HG03469 (cell line): ENCODE measurements around the gene HDHD3.
"Not testable (repeated sequence)": the region's sequence is repeated elsewhere in the genome, so short reads cannot be mapped to it uniquely, and the experiment has no call there.

Experiments used
- ATAC-seq: cut with Tn5 transposase; IDR thresholded peaks from one replicate; pipeline ENCODE4 v1.9.1; 2021; ENCODE audit warnings: mild to moderate bottlenecking, moderate library complexity, moderate number of reproducible peaks; ENCODE audit not compliant: unreplicated experiment

Gene HDHD3

DNA sequence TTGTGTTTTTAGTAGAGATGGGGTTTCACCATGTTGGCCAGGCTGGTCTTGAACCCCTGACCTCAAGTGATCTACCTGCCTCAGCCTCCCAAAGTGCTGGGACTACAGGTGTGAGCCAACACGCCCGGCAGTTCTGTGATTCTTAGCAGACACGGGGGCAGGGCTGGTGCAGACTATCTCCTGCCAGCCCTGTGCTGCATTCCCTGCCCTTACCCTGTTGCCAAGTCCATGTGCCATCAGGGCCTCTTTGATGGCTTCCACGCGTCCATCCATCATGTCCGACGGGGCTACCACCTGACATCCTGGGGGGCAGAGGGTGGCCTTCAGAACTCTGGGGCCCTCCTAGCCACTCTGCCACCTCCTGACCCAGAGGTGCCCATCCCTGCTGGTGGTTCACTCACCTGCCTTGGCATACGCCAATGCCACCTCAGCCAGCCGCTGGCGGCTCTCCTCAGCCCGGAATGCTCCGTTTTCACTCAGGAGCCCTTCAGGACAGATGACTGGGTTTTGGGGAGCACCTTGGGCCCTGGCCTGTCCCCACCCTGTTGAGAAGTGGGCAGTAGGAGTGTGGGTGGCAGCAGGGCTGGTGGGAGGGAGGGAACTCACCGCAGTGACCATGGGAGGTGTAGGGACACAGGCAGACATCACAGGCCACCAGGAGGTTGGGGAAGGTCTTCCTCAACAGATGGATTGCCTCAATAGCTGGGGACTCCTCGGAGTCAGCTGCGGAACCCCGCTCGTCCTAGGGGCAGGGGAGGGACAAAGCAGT is 13.6 kb upstream of the HDHD3 start:
- no peak for ATAC-seq

DNA sequence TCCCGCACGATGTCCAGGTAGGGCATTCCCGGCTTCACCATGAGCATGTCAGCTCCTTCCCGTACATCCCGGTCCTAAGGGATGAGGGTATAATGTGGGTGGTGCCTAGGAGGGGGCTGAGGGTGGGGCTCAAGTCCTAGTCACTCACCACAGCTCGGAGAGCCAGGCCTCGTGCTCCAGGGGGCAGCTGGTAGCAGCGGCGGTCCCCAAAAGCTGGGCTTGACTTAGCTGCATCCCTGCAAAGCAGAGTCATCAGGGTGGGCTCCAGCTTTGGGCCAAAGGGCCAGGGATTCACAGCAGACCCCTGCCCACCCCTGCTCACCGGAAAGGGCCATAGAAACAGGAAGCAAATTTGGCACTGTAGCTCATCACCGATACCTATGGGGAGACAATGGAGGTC is 12.7 kb upstream of the HDHD3 start:
- no peak for ATAC-seq

GRCh38 chr9:113388833-113389232 is 12.0 kb upstream of the HDHD3 start:
- ATAC-seq: no peak

GRCh38 chr9:113387560-113388230 is 10.9 kb upstream of the HDHD3 start:
- ATAC-seq: no peak

DNA sequence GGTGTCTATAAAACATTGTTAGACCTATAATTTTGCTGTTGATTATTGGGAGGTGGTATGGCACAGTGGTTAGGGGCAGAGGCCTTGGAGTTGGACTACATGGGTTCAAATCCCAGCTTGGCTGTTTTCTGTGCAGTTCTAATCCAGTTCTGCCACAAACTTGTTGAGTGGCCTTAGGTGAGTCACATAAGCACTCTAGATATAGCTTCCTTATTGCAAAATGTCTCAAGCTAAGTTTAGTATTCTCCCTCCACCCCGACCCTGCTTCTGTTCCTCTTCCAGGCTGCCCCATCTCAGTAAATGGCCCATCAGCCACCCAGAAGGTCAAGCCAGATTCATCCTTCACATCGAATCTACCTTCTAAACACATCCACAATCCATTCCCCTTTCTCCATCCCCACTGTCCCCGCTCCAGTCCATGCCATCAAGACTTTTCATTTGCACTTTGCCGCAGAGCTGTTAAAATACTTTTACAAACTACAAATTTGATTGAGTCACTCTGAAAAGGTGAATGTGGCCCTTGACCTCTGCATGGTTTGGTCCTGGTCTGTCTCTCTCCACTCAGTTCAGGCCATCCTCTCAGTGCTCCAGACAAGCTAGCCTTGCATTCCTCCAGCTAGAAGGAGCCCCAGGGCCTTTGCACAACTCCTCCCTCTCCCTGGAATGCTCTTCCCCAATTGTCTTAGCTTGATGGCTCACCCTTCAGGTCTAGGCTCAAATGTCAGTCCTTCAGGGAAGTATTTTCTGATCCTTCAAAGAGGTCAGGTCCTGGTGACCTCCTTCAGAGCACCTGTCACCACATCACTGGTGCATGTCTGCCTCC is 10.0 kb upstream of the HDHD3 start:
- no peak for ATAC-seq

DNA sequence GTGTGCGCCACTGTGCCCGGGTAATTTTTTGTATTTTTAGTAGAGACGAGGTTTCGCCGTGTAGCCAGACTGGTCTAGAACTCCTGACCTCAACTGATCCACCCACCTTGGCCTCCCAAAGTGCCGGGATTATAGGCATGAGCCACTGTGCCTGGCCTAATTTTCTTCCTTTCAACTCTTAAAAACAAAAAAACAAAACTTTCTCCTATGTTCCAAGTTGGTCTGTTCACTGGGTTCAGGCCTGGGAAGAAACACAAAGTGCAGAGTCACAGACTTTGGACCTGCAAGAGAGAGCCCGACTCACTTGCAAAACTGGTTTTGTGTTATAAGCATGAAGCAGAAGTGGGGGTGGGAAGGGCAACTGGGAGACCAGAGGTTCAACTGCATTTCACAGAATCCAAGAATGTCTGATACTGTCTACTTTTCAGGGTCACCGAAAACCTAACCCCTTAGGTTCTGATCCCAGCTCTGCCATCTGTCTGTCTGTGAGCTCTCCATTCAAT is 5.2 kb upstream of the HDHD3 start:
- no peak for ATAC-seq

DNA sequence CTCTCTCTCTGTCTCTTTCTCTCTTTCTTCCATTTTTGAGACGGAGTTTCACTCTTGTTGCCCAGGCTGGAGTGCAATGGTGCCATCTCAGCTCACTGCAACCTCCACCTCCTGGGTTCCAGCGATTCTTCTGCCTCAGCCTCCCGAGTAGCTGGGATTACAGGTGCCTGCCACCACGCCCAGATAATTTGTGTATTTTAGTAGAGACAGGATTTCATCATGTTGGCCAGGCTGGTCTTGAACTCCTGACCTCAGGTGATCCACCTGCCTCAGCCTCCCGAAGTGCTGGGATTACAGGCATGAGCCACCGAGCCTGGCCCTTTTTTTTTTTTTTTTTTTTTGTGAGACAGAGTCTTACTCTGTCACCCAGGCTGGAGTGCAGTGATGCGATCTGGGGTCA is 4.7 kb upstream of the HDHD3 start:
- ATAC-seq: not testable (repeated sequence)

GRCh38 chr9:113380869-113381378 is 4.1 kb upstream of the HDHD3 start:
- peak; percentile 55 for ATAC-seq

DNA sequence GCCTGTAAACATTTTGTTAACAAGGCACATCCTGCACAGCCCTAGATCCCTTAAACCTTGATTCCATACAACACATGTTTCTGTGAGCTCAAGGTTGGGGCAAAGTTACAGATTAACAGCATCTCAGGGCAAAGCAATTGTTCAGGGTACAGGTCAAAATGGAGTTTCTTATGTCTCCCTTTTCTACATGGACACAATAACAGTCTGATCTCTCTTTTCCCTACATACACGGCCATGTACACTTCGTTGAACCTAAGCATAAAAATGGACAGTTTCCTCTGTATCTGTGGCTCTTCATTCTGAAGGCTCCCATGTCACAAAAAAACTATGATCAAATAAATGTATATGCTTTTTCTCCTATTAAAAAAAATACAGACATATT is 3.0 kb upstream of the HDHD3 start:
- ATAC-seq: not testable (repeated sequence)

- ATAC-seq: not testable (repeated sequence)
Measured at GRCh38 chr9:113379094-113379828, 2.5 kb upstream of the HDHD3 start.

- no peak for ATAC-seq
Measured at GRCh38 chr9:113375057-113376023, 1.4 kb downstream of the HDHD3 start.

DNA sequence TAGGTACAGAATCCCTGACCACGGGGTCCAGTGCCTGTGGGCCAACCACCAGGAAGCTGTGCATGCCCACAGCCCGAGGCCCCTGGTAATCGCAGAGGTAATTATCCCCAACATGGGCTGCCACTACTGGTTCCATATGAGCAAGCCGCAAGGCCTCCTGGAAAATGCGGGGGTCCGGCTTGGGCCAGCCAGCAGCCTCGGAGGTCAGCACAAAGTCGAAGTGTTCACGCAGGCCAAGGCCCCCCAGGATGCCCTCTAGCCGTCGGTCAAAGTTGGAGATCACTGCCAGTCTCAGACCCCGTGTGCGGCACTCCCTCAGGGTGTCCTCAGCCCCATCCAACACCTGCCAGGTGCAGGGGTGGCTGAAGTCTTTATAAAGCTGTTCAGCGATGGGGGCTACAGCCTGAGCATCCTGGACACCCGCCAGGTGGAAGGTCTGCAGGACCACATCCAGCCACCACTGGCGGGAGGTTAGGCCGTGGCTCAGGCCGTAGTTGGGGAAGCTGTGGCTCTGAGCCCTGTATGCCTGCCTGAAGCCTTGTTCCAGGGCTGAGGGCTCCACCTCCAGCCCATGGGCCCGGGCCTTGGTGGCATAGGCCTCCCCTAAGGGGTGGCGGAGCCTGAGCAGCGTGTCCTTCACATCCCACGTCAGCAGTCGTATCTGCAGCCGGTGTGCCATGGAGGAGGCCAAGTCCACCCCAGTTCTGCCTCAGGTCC is 3.0 kb downstream of the HDHD3 start:
- ATAC-seq: no peak

DNA sequence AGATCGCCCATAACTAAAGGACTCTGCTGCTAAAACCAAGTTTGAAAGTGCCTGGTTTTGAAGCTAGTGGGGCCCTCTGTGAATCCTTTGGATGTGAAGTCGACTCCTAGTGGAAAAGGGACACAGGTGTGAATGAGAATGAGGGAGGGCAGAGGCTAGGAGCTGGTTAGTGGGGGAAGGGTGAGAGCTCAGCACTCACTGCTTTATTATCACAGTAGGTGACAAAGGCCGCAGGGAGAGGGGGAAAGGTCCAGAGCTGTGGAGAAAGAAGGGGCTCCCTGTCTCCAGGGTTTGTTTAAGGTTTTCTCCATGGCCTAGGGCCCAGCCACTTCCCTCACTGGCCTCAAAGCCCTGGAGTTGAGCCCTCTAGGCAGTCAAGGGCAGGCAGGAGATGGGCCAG is 3.5 kb downstream of the HDHD3 start:
- ATAC-seq: no peak

GRCh38 chr9:113372059-113372458 is 4.7 kb downstream of the HDHD3 start:
- ATAC-seq: no peak

DNA sequence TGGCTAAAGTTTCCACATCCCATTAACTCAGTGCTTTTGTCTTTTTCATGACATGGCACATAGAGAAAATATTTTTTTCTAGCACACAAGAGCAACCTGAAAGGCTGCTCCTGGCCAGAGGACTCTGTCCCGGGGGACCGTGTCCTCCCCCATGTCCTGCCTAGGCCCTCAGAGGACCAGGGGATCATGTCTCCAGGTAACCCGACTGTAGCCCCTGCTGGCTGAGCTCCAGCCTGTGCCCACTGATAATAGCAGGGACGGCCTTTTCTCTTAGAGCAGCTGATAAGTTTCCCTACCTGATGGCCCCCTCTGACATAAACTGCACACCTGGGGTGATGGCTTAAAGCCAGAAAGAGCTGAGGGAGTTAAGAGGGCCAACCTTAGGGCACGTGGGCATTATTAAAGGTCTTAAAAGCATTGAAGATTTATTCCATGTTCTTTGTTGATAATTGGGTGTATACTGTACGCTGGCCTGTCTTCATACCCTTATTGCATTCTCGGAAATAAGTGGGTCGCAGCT is 5.9 kb downstream of the HDHD3 start:
- ATAC-seq: no peak

DNA sequence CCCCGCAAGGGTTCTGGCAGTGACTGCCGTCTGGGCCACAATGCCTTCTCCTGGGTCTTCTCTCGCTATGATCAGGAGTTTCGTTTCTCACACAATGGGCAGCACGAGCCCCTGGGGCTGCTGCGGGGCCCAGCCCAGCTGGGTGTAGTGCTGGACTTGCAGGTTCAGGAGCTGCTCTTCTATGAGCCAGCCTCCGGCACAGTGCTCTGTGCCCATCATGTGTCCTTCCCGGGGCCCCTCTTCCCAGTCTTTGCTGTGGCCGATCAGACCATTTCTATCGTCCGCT is 7.0 kb downstream of the HDHD3 start:
- no peak for ATAC-seq

DNA sequence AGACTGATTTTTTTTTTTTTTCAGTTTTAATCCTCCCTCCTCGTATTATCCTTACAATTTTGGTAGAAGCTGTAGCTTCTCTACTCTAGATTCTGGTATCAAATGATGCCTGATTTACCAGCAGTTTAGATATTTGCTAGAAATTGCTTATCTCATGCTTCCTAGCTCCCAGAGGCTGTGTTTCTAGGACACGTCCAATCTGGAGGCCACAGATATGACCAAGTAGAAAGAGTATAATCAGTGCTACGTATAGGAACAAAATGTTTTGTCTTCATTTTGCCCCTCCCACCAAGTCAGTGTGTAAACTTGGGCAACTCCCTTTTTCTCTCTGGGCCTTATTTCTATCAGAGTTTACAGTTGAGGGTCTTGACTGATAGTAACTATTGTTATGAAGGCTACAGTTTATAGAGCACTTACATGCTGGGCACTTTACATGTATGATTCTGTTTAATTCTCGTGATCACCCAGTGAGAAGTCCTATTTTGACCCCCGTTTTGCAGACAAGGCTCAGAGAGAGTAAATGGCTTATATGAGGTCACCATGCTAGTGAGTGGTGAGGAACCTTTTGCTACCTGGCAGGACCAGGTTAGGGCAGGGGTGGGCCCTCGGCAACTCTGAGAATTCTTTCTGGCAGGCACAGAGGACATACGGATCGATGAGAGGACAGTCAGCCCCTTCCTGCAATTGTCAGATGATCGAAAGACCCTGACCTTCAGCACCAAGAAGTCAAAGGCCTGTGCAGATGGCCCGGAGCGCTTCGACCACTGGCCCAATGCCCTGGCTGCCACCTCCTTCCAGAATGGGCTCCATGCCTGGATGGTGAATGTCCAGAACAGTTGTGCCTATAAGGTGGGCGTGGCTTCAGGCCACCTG is 7.6 kb downstream of the HDHD3 start:
- no peak for ATAC-seq
